Stomach (tissue), 9 donors: ENCODE data around the gene GPR153. TPM values are rescaled to one million over a fixed set of nuclear protein-coding genes. Genes with fewer than 3 reads are reported as not detected.

Experiments
- DNase-seq, 2 donors: peaks; one replicate each; pipeline versions ENCODE4 v3.0.0 to v3.0.0-alpha.2; 2013 to 2019
- H3K27ac ChIP-seq, 5 donors: fragments of 200-600 bp in 4 of 5; sonication (generic) in 4 of 5; one replicate each; pipeline ENCODE4 v1.5.1; 2013 to 2019; ENCODE audit warnings: mild to moderate bottlenecking in 1 of 5, moderate library complexity in 1 of 5
- H3K27me3 ChIP-seq, 3 donors: fragments of 200-600 bp; sonication (generic); one replicate each; pipeline ENCODE4 v1.5.1; 2017 to 2019; ENCODE audit warnings: mixed run types in 1 of 3
- H3K36me3 ChIP-seq, 4 donors: fragments of 200-600 bp; sonication (generic); 1 replicate in 3 of 4; 2 replicates in 1 of 4; pipeline ENCODE4 v1.5.1; 2016 to 2019
- H3K4me1 ChIP-seq, 4 donors: fragments of 200-600 bp; sonication (generic); one replicate each; pipeline ENCODE4 v1.5.1; 2016 to 2019
- H3K4me3 ChIP-seq, 4 donors: fragments of 200-600 bp; sonication (generic) in 3 of 4; one replicate each; pipeline ENCODE4 v1.5.1; 2016 to 2019; ENCODE audit warnings: mild to moderate bottlenecking in 1 of 4
- H3K9me3 ChIP-seq, 4 donors: fragments of 200-600 bp; sonication (generic); one replicate each; pipeline ENCODE4 v1.5.1; 2016 to 2019
- EP300 ChIP-seq: sonication (generic); formaldehyde crosslinking; IDR thresholded peaks from one replicate; pipeline ENCODE4 v1.6.1; 2017; ENCODE audit warnings: antibody characterized with exemption
- POLR2A ChIP-seq, 4 donors: fragments of 450-650 bp; IDR thresholded peaks; one replicate each; pipeline ENCODE4 v1.6.1; 2016; ENCODE audit warnings: antibody characterized with exemption in 4 of 4, control low read depth in 2 of 4, mild to moderate bottlenecking in 1 of 4, moderate library complexity in 1 of 4
- POLR2AphosphoS5 ChIP-seq, 3 donors: sonication (generic); formaldehyde crosslinking; IDR thresholded peaks; one replicate each; pipeline ENCODE4 v1.6.1; 2016; ENCODE audit warnings: antibody characterized with exemption in 3 of 3
- WGBS, 5 donors: extraction: QIAGEN DNeasy Blood & Tissue Kit in 3 of 5; methylation state at CpG; one replicate each; pipeline versions ENCODE4 v1.1.5 to v1.1.7; 2013 to 2018; 5-methylcytosine and 5-hydroxymethylcytosine counted together
- intact Hi-C: fragments of 100-400 bp; cut with DNase I; formaldehyde crosslinking; loops from one replicate; pipeline ENCODE4 v1.15.1; 2023; ENCODE audit warnings: low total_unique reads
- polyA plus RNA-seq, 3 donors: library from polyadenylated mRNA; stranded (reverse); fragments of 200-250 nt; gene quantifications; one replicate each; pipeline ENCODE4 v1.2.3, GENCODE V29; 2013
- total RNA-seq, 5 donors: library from RNA; depleted of rRNA; stranded (reverse); fragments of >200 nt; gene quantifications; one replicate each; pipeline versions ENCODE4 v1.1.0 to v1.2.3, GENCODE V29; 2014 to 2016
- TF ChIP-seq, protein P1 (sequence below), 7 experiments: fragments of 450-650 bp in 4 of 7; fragments of 200-600 bp in 3 of 7; sonication (generic) in 3 of 7; IDR thresholded peaks; one replicate each; pipeline ENCODE4 v1.5.1; 2016 to 2019; ENCODE audit warnings: antibody characterized with exemption in 7 of 7, control low read depth in 2 of 7, mild to moderate bottlenecking in 1 of 7
- donor health status: healthy with polysubstance abuse.
- donor health status: Bipolar disorder and iron deficiency.
- donor health status: healthy.

The GPR153 gene
- total and polyA plus RNA-seq, 8 donors: 1.8 to 63.1 (median 2.8) TPM

DNA sequence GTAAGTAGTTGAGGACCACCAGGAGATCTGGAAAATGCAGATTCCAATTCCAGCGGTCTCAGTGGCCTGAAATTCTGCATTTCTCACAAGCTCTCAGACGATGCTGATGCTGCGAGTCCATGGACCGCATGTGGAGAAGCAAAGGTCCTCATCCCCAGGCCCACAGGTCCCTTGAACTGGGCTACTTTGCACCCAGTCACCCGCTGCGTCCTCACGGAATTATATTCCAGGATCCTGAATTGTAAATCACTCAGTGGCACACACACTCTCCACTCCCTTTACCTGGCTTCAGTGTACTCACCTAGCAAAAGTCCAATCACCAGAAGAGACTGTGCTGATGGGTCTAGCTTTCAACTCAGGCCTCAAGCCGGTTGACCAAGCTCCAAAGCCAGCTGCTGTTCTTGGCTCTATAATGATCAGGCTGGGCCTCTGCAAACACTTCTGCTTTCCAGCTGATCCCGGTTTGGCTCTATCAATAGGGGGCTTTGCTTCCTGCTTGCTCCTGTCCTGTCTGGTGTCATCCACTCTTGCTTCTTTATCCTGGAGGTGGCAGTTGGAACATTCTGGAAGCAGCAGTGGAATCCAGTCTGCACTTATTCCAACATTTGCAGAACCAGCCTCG lies 60.6 kb downstream of the GPR153 start:
- no peaks in the 10 kb centered on the region for H3K9me3 ChIP-seq
- H3K27me3 ChIP-seq: peaks cover 0 to 4% (median 0%) of the 10 kb centered on the region in 3 donors
- H3K4me1 ChIP-seq: peaks cover 31 to 51% (median 40%) of the 10 kb centered on the region in 4 donors
- peak overlapping the region; percentile 48 to 90 (median 88) for H3K27ac ChIP-seq
- WGBS, 5 donors: 67 to 79% (median 71%) methylated on average over 9 to 10 of the region's 10 CpGs
- no peak for DNase-seq
- H3K4me3 ChIP-seq: peak overlapping the region; percentile 87 to 100 (median 98)
- TF ChIP-seq, protein P1, sequence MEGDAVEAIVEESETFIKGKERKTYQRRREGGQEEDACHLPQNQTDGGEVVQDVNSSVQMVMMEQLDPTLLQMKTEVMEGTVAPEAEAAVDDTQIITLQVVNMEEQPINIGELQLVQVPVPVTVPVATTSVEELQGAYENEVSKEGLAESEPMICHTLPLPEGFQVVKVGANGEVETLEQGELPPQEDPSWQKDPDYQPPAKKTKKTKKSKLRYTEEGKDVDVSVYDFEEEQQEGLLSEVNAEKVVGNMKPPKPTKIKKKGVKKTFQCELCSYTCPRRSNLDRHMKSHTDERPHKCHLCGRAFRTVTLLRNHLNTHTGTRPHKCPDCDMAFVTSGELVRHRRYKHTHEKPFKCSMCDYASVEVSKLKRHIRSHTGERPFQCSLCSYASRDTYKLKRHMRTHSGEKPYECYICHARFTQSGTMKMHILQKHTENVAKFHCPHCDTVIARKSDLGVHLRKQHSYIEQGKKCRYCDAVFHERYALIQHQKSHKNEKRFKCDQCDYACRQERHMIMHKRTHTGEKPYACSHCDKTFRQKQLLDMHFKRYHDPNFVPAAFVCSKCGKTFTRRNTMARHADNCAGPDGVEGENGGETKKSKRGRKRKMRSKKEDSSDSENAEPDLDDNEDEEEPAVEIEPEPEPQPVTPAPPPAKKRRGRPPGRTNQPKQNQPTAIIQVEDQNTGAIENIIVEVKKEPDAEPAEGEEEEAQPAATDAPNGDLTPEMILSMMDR (IDR thresholded peaks at IDR 0.05): no peak
- TF ChIP-seq POLR2A (IDR thresholded peaks at IDR 0.05): no peak
- peaks cover 12 to 21% (median 19%) of the 10 kb centered on the region in 4 donors for H3K36me3 ChIP-seq
- intact Hi-C loops: loop anchor here (10.0 kb wide), 1 partner anchor 205 kb away; the partner anchor contains the start of gene NPHP4

DNA sequence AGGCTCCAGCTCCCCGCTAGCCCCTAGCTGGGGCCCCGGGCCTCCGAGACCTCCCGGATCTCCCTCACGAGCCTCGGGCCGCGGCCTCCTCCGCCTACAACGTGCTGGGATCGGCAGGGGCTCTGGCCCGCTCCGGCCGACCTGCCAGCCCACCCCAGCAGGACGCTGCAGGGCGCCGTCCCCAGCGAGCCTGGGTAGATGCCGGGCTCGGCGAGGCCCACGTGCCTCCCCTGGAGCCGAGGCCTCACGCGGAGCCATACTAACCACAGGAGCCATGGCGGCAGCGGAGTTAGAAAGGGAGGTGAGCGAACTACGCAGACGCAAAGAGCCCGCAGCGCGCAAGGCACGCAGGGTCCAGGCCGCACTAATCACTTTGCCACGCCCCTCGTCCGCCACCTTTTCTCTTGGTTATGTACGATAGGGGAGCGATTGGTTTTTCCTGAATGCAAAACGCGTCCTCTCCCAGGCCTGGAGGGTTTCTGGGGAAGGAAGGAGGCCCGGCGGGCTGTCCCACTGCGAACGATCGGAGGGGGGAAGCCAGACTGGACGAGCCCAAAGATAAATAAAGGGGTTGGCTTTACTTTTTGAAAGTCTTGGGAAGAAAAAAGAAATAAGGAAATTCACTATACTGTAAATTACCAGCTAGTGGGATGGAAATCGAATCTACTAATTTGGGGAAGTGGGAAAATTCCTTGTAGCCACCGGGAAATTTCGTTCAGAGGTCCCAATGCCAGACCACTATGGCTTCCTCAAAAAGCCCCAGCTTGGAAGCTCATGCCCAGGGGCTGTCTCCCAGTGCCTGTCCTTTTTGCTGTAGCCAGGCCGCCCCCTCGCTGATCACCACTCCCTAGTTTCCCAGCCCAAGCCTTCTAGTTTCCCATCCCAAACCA lies 61.4 kb downstream of the GPR153 start, which contains the start of gene RPL22:
RPL22 (minus strand) TSS at position 298 of the 890 bp plus-strand sequence; CDS start at position 276, 22 bp downstream.
- Histone ChIP-seq H3K27me3 (no peaks in the 10 kb centered on the region), H3K36me3 (peaks cover 20 to 28% (median 27%) of the 10 kb centered on the region in 4 donors), H3K4me3 (peak within 1 kb of the TSS; percentile 87 to 100 (median 98)), H3K9me3 (no peaks in the 10 kb centered on the region), H3K27ac (peak within 1 kb of the TSS; percentile 78 to 90 (median 88)), H3K4me1 (peaks cover 23 to 50% (median 36%) of the 10 kb centered on the region in 4 donors)
- intact Hi-C loops: loop anchor here (10.0 kb wide), 1 partner anchor 205 kb away; the partner anchor contains the start of gene NPHP4
- peak; percentile 98 to 100 for DNase-seq
- WGBS, 5 donors: 1 to 3% (median 2%) methylated on average over 30 to 53 of the region's 53 CpGs
- no peak for TF ChIP-seq EP300
- TF ChIP-seq, protein P1 (IDR thresholded peaks at IDR 0.05): peak in 1 of 7 experiments; percentile 40
- TF ChIP-seq POLR2A (IDR thresholded peaks at IDR 0.05): peak in 1 of 4 donors; percentile 14
- peak; percentile 91 to 98 (median 96) for TF ChIP-seq POLR2AphosphoS5 (IDR thresholded peaks at IDR 0.05)

DNA sequence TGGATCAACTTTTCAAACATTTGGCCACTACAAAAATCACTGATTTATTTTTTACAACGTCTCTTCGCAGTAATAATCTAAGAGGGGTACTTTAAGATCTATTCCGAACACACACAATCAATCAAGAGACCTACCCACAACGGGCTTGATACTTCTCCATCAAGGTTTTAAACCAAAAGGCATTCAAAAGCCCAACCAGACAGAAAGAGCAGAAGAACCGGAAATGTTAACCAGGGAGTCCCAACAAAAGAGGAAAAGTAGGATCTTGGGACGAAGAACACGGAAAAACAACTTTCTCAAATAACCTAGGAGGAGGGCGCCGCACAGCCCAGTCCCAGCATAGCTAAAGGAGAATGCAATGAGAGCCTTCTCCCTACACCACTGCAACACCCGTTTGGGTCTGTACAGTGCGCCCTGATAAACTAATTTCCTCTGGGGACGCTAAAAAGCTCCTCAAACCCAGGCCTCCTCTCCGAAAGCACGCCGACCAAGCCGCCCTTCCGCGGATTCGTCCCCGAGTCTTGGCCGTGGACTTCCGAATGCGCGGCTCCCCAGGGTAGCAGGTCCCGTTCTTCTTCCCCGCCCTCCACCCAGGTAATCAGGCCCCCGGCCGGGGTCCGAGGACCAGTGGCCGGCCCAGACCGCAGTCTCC lies 62.1 kb downstream of the GPR153 start:
- WGBS, 5 donors: 0 to 4% (median 1%) methylated on average over 13 to 31 of the region's 31 CpGs
- peaks cover 27 to 36% (median 34%) of the 10 kb centered on the region in 4 donors for H3K36me3 ChIP-seq
- intact Hi-C loops: no loop called here
- DNase-seq: no peak
- peak overlapping the region; percentile 78 to 90 (median 88) for H3K27ac ChIP-seq
- TF ChIP-seq POLR2AphosphoS5 (IDR thresholded peaks at IDR 0.05) (no peak), EP300 (no peak)
- TF ChIP-seq, protein P1 (IDR thresholded peaks at IDR 0.05): no peak
- H3K4me3 ChIP-seq: peak overlapping the region; percentile 87 to 100 (median 98)
- no peaks in the 10 kb centered on the region for H3K9me3 ChIP-seq
- peaks cover 23 to 56% (median 36%) of the 10 kb centered on the region in 4 donors for H3K4me1 ChIP-seq
- no peaks in the 10 kb centered on the region for H3K27me3 ChIP-seq
